Esophagus muscularis mucosa (tissue), 4 donors: ENCODE measurements around the gene IKZF1.

ENCODE experiments used
- EP300 ChIP-seq: sonication (generic); formaldehyde crosslinking; IDR thresholded peaks from one replicate; pipeline ENCODE4 v1.6.1; 2017; ENCODE audit warnings: antibody characterized with exemption
- POLR2AphosphoS5 ChIP-seq, 2 donors: sonication (generic); formaldehyde crosslinking; IDR thresholded peaks; one replicate each; pipeline ENCODE4 v1.6.1; 2017; ENCODE audit warnings: antibody characterized with exemption in 2 of 2
- TF ChIP-seq, protein P1 (sequence below), 3 experiments: fragments of 200-600 bp in 2 of 3; fragments of 450-650 bp in 1 of 3; sonication (generic) in 2 of 3; IDR thresholded peaks; one replicate each; pipeline ENCODE4 v1.5.1; 2017 to 2019; ENCODE audit warnings: antibody characterized with exemption in 3 of 3, mild to moderate bottlenecking in 2 of 3, moderate library complexity in 1 of 3

DNA sequence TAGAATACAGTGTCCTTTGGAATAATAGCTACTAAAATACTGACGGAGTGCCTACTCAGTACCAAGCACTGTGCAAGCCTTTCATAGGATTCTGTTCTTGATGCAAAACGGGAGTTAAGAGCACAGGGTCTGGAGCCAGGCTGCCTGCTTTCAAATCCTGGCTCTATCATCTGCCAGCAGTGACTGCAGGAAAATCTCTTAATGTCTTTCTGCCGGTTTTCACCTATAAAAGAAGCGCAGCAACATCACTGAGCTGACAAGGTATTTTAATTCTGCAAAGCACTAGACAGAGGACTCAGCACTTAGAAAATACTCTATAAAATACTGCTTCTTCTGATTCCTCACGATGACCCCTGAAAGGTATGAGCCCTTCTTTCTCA, 145.0 kb downstream of the IKZF1 start:
- TF ChIP-seq, protein P1, sequence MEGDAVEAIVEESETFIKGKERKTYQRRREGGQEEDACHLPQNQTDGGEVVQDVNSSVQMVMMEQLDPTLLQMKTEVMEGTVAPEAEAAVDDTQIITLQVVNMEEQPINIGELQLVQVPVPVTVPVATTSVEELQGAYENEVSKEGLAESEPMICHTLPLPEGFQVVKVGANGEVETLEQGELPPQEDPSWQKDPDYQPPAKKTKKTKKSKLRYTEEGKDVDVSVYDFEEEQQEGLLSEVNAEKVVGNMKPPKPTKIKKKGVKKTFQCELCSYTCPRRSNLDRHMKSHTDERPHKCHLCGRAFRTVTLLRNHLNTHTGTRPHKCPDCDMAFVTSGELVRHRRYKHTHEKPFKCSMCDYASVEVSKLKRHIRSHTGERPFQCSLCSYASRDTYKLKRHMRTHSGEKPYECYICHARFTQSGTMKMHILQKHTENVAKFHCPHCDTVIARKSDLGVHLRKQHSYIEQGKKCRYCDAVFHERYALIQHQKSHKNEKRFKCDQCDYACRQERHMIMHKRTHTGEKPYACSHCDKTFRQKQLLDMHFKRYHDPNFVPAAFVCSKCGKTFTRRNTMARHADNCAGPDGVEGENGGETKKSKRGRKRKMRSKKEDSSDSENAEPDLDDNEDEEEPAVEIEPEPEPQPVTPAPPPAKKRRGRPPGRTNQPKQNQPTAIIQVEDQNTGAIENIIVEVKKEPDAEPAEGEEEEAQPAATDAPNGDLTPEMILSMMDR (IDR thresholded peaks at IDR 0.05), result no peak
- no peak for TF ChIP-seq POLR2AphosphoS5 (IDR thresholded peaks at IDR 0.05)
- TF ChIP-seq EP300, result no peak
